ENCODE results near the gene DDAH2.

The DDAH2 gene

GRCh38 chr6:31687860-31688693 lies 41.0 kb downstream of the DDAH2 start:
- DNase-seq, result no peak

- DNase-seq, result no peak
Measured at GRCh38 chr6:31687321-31687720, 41.8 kb downstream of the DDAH2 start.

- no peak for DNase-seq
Measured at GRCh38 chr6:31686483-31686882, 42.6 kb downstream of the DDAH2 start.

GRCh38 chr6:31683591-31683990 lies 45.5 kb downstream of the DDAH2 start:
- no peak for DNase-seq

GRCh38 chr6:31681135-31681671 lies 47.9 kb downstream of the DDAH2 start:
- peak; percentile 75 for DNase-seq

GRCh38 chr6:31680226-31681134 lies 48.6 kb downstream of the DDAH2 start, which contains the start of gene LY6G5C:
Gene LY6G5C, minus strand, starts transcription at chr6:31681067. Its CDS starts 694 bp downstream, at chr6:31680373.
- DNase-seq, result peak; percentile 83

GRCh38 chr6:31677955-31678354 lies 51.1 kb downstream of the DDAH2 start:
- no peak for DNase-seq

Measured in activated CD8-positive, alpha-beta memory T cell treated with anti-CD3 and anti-CD28 coated beads for 24 hours (primary cell).